Measurements from ENCODE around the gene DLGAP1.

GRCh38 chr18:3960977-3961376, 494.1 kb downstream of the DLGAP1 start:
- TF ChIP-seq FOXK2 (IDR thresholded peaks at IDR 0.05) (no peak), L3MBTL2 (conservative IDR thresholded peaks at IDR 0.05) (no peak), NFRKB (IDR thresholded peaks at IDR 0.05) (no peak), FOXM1 (IDR thresholded peaks at IDR 0.05; ENCODE audit: borderline replicate concordance) (no peak), FOXA1 (IDR thresholded peaks at IDR 0.05) (no peak), CTBP1 (IDR thresholded peaks at IDR 0.05; ENCODE audit: borderline replicate concordance) (no peak)
